Smooth muscle cell (in vitro differentiated cells): Measurements from ENCODE around the gene MTPN. TPM values are rescaled to one million over a fixed set of nuclear protein-coding genes. Genes with fewer than 3 reads are reported as not detected.

ENCODE experiments used
- DNase-seq: peaks from one replicate; lab custom pipeline; 2025; ENCODE audit not compliant: unreplicated experiment; lab: John Stamatoyannopoulos, UW
- H2AFZ ChIP-seq: fragments of 200-600 bp; sonication (generic); 2 replicates; pipeline ENCODE4 v1.6.0; 2016; ENCODE audit warnings: antibody characterized with exemption, low read depth, mild to moderate bottlenecking
- H3F3A ChIP-seq: fragments of 200-600 bp; sonication (generic); 2 replicates; pipeline ENCODE4 v1.6.0; 2017; ENCODE audit warnings: antibody characterized with exemption, low read depth
- H3K27ac ChIP-seq: fragments of 200-600 bp; sonication (generic); 2 replicates; pipeline ENCODE4 v1.5.1; 2016; ENCODE audit warnings: low read depth, mild to moderate bottlenecking
- H3K27me3 ChIP-seq: fragments of 200-600 bp; sonication (generic); 2 replicates; pipeline ENCODE4 v1.6.1; 2016; ENCODE audit warnings: low read depth, mild to moderate bottlenecking
- H3K36me3 ChIP-seq: fragments of 200-600 bp; sonication (generic); 2 replicates; pipeline ENCODE4 v1.5.1; 2016; ENCODE audit warnings: low read depth
- H3K4me1 ChIP-seq: fragments of 200-600 bp; sonication (generic); 2 replicates; pipeline ENCODE4 v1.5.1; 2016; ENCODE audit warnings: low read depth
- H3K4me2 ChIP-seq: fragments of 200-600 bp; sonication (generic); 2 replicates; pipeline ENCODE4 v1.6.0; 2016; ENCODE audit warnings: mild to moderate bottlenecking
- H3K4me3 ChIP-seq: fragments of 200-600 bp; sonication (generic); 2 replicates; pipeline ENCODE4 v1.5.1; 2016; ENCODE audit warnings: mild to moderate bottlenecking
- H3K79me2 ChIP-seq: fragments of 200-600 bp; sonication (generic); 2 replicates; pipeline ENCODE4 v1.6.0; 2016; ENCODE audit warnings: low read depth, mild to moderate bottlenecking
- H3K9ac ChIP-seq: fragments of 200-600 bp; sonication (generic); 2 replicates; pipeline ENCODE4 v1.6.0; 2016; ENCODE audit warnings: low read depth
- H3K9me3 ChIP-seq: fragments of 200-600 bp; sonication (generic); replicated peaks from 2 replicates; pipeline ENCODE4 v1.5.1; 2016; ENCODE audit warnings: low read depth
- H4K20me1 ChIP-seq: fragments of 200-600 bp; sonication (generic); 2 replicates; pipeline ENCODE4 v1.6.0; 2016; ENCODE audit warnings: low read depth
- WGBS: methylation state at CpG from one replicate; pipeline ENCODE4 v1.1.7; 2016; ENCODE audit warnings: low lambda C conversion rate; 5-methylcytosine and 5-hydroxymethylcytosine counted together
- polyA plus RNA-seq: library from polyadenylated mRNA; unstranded; fragments of >200 nt; fragmentation: Nextera tagmentation; extraction: Ambion mirVana; gene quantifications from 2 replicates; pipeline ENCODE4 v1.2.1, GENCODE V29; 2016
- total RNA-seq: library from RNA; depleted of rRNA; stranded (reverse); fragments of >200 nt; gene quantifications from 2 replicates; pipeline ENCODE4 v1.2.3, GENCODE V29; 2014
- TF ChIP-seq, protein P1 (sequence below): fragments of 200-600 bp; sonication (generic); IDR thresholded peaks from 2 replicates; pipeline ENCODE4 v1.5.1; 2017; ENCODE audit warnings: borderline replicate concordance, mild to moderate bottlenecking, antibody characterized with exemption; ENCODE audit not compliant: insufficient read depth, poor library complexity, severe bottlenecking

Gene MTPN
- total and polyA plus RNA-seq, 2 experiments from 2014 or later: 36.4 to 138 TPM

DNA sequence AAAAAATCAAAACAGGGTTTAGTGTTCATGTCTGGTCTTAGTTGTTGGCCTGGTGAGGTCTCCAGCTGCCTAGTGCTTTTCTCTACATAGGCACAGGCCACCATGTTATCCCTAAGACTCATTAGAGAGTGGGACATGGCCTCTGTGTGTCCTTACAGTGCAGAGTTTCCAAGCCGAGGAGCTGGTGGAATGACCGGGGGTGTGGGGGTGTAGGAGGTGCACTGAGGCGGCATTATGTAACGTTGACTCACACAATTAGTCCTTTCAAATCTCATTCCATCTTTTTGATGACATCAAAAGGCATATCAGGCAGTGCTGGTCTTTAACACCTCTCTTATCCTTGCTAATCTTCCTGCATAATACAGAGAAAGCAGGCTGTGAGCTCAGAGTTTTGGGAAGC lies 71.3 kb downstream of the MTPN start:
- no peaks in the 10 kb centered on the region for H3K9me3 ChIP-seq
- peaks cover 5% of the 10 kb centered on the region for H3K4me1 ChIP-seq
- no peaks in the 10 kb centered on the region for H3F3A ChIP-seq
- H3K4me3 ChIP-seq: no peak overlapping the region
- H4K20me1 ChIP-seq: no peaks in the 10 kb centered on the region
- no peaks in the 10 kb centered on the region for H3K79me2 ChIP-seq
- H3K27ac ChIP-seq: no peak overlapping the region
- 42% methylated on average over 4 of the region's 4 CpGs for WGBS
- H3K9ac ChIP-seq: no peak overlapping the region
- TF ChIP-seq, protein P1, sequence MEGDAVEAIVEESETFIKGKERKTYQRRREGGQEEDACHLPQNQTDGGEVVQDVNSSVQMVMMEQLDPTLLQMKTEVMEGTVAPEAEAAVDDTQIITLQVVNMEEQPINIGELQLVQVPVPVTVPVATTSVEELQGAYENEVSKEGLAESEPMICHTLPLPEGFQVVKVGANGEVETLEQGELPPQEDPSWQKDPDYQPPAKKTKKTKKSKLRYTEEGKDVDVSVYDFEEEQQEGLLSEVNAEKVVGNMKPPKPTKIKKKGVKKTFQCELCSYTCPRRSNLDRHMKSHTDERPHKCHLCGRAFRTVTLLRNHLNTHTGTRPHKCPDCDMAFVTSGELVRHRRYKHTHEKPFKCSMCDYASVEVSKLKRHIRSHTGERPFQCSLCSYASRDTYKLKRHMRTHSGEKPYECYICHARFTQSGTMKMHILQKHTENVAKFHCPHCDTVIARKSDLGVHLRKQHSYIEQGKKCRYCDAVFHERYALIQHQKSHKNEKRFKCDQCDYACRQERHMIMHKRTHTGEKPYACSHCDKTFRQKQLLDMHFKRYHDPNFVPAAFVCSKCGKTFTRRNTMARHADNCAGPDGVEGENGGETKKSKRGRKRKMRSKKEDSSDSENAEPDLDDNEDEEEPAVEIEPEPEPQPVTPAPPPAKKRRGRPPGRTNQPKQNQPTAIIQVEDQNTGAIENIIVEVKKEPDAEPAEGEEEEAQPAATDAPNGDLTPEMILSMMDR: no peak
- no peak overlapping the region for H3K4me2 ChIP-seq
- no peaks in the 10 kb centered on the region for H3K27me3 ChIP-seq
- no peak overlapping the region for H2AFZ ChIP-seq
- H3K36me3 ChIP-seq: no peaks in the 10 kb centered on the region
- DNase-seq: no peak

DNA sequence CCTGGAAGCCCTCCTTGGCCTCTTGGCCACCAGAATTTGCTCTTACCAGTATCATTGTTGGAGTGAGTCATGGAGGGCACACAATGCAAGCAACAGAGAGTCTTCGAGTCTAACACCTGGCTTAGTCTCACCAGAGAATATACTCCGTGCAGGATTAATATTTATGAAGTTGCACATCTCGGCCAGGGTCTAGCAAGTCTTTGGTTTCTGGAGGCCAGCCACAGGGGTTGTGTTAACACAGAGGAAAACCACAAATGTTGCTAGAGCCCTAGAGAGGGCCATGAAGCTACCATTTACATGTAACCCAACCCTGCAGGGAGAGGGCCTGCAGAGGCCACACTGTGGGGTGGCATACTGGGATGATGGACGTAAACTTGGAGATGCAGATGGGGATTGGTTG lies 71.8 kb downstream of the MTPN start:
- no peaks in the 10 kb centered on the region for H3K79me2 ChIP-seq
- WGBS: 97% methylated on average over 4 of the region's 4 CpGs
- H4K20me1 ChIP-seq: no peaks in the 10 kb centered on the region
- no peaks in the 10 kb centered on the region for H3K27me3 ChIP-seq
- no peak for DNase-seq
- H3K36me3 ChIP-seq: no peaks in the 10 kb centered on the region
- H3K9me3 ChIP-seq: no peaks in the 10 kb centered on the region
- TF ChIP-seq, protein P1: no peak
- no peaks in the 10 kb centered on the region for H3F3A ChIP-seq
- H3K4me3 ChIP-seq: no peak overlapping the region
- no peak overlapping the region for H2AFZ ChIP-seq
- H3K9ac ChIP-seq: no peak overlapping the region
- H3K4me2 ChIP-seq: no peak overlapping the region
- H3K4me1 ChIP-seq: no peaks in the 10 kb centered on the region
- no peak overlapping the region for H3K27ac ChIP-seq

DNA sequence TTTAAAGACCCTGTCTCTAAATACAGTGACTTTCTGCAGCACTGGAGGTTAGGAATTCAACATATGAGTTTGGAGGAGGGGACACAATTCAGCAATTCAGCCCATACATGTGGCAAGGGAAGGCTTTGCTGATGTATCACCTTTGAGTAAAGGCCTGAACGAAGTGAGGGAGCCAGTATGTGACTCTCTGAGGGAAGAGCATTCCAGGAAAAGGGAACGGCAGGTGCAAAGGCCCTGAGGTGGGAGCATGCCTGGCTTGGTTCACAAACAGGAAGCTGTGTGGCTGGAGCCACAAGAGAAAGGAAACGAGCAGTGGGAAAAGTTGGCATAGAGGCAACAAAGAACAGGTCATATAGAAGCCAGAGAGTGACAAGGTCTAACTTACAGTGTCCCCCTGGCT lies 72.9 kb downstream of the MTPN start:
- TF ChIP-seq, protein P1: no peak
- Histone ChIP-seq H4K20me1 (no peaks in the 10 kb centered on the region), H3K79me2 (no peaks in the 10 kb centered on the region), H2AFZ (no peak overlapping the region), H3K4me2 (no peak overlapping the region), H3K4me1 (no peaks in the 10 kb centered on the region), H3K27me3 (no peaks in the 10 kb centered on the region), H3K9ac (no peak overlapping the region), H3F3A (no peaks in the 10 kb centered on the region), H3K4me3 (no peak overlapping the region), H3K27ac (no peak overlapping the region), H3K36me3 (no peaks in the 10 kb centered on the region), H3K9me3 (no peaks in the 10 kb centered on the region)
- 87% methylated on average over 3 of the region's 3 CpGs for WGBS
- no peak for DNase-seq
